Vagina (tissue), 2 donors: ENCODE data around the gene MEI1. TPM values are rescaled to one million over a fixed set of nuclear protein-coding genes. Genes with fewer than 3 reads are reported as not detected.
A peak's percentile ranks its signal among the peaks of the same experiment; 100 is the strongest.

Source experiments
- DNase-seq, 2 donors: peaks; one replicate each; pipeline ENCODE4 v3.0.0-alpha.2; 2017; ENCODE audit errors: extremely low spot score in 2 of 2
- H3K27ac ChIP-seq: fragments of 200-600 bp; sonication (generic); one replicate; pipeline ENCODE4 v1.5.1; 2019
- H3K27me3 ChIP-seq: fragments of 200-600 bp; sonication (generic); one replicate; pipeline ENCODE4 v1.5.1; 2019
- H3K36me3 ChIP-seq, 2 donors: fragments of 200-600 bp; sonication (generic); one replicate each; pipeline ENCODE4 v1.5.1; 2017 to 2019
- H3K4me1 ChIP-seq: fragments of 200-600 bp; sonication (generic); one replicate; pipeline ENCODE4 v1.5.1; 2019
- H3K4me3 ChIP-seq, 2 donors: fragments of 200-600 bp; sonication (generic); 1 replicate in 1 of 2; 2 replicates in 1 of 2; pipeline ENCODE4 v1.5.1; 2016 to 2019
- H3K9me3 ChIP-seq: fragments of 200-600 bp; sonication (generic); one replicate; pipeline ENCODE4 v1.5.1; 2019
- POLR2A ChIP-seq, 2 donors: fragments of 450-650 bp; IDR thresholded peaks; one replicate each; pipeline ENCODE4 v1.6.1; 2017; ENCODE audit warnings: antibody characterized with exemption in 2 of 2, mild to moderate bottlenecking in 2 of 2, moderate library complexity in 2 of 2
- POLR2AphosphoS5 ChIP-seq, 2 donors: sonication (generic); formaldehyde crosslinking; IDR thresholded peaks; one replicate each; pipeline ENCODE4 v1.9.0; 2017; ENCODE audit warnings: antibody characterized with exemption in 2 of 2, mild to moderate bottlenecking in 2 of 2, low read depth in 1 of 2; ENCODE audit not compliant: insufficient read depth in 1 of 2
- intact Hi-C: fragments of 100-400 bp; cut with DNase I; formaldehyde crosslinking; loops from one replicate; pipeline ENCODE4 v1.15.1; 2023
- total RNA-seq: library from RNA; depleted of rRNA; stranded (reverse); fragments of >200 nt; gene quantifications from one replicate; pipeline ENCODE4 v1.2.3, GENCODE V29; 2016
- TF ChIP-seq, protein P1 (sequence below), 3 experiments: fragments of 450-650 bp in 2 of 3; fragments of 200-600 bp in 1 of 3; sonication (generic) in 1 of 3; IDR thresholded peaks; one replicate each; pipeline ENCODE4 v1.5.1; 2017 to 2019; ENCODE audit warnings: antibody characterized with exemption in 3 of 3, mild to moderate bottlenecking in 2 of 3, moderate library complexity in 2 of 3

Gene MEI1
- 6.4 TPM for total RNA-seq

GRCh38 chr22:41699264-41700107, at the start of gene MEI1:
Gene MEI1, plus strand, starts transcription at chr22:41699503. Its CDS starts 36 bp downstream, at chr22:41699539.
- DNase-seq: no peak
- intact Hi-C loops: no loop called here

GRCh38 chr22:41650229-41650628, 49.1 kb upstream of the MEI1 start:
- no peak for TF ChIP-seq POLR2A (IDR thresholded peaks at IDR 0.05)
- no peak for TF ChIP-seq POLR2AphosphoS5 (IDR thresholded peaks at IDR 0.05; ENCODE audit: insufficient read depth in 1 of 2, low read depth in 1 of 2)
- TF ChIP-seq, protein P1, sequence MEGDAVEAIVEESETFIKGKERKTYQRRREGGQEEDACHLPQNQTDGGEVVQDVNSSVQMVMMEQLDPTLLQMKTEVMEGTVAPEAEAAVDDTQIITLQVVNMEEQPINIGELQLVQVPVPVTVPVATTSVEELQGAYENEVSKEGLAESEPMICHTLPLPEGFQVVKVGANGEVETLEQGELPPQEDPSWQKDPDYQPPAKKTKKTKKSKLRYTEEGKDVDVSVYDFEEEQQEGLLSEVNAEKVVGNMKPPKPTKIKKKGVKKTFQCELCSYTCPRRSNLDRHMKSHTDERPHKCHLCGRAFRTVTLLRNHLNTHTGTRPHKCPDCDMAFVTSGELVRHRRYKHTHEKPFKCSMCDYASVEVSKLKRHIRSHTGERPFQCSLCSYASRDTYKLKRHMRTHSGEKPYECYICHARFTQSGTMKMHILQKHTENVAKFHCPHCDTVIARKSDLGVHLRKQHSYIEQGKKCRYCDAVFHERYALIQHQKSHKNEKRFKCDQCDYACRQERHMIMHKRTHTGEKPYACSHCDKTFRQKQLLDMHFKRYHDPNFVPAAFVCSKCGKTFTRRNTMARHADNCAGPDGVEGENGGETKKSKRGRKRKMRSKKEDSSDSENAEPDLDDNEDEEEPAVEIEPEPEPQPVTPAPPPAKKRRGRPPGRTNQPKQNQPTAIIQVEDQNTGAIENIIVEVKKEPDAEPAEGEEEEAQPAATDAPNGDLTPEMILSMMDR (IDR thresholded peaks at IDR 0.05): no peak

More at GRCh38 chr22:41699264-41700107, at the start of gene MEI1:
- Histone ChIP-seq H3K4me3 (no peak within 1 kb of the TSS), H3K4me1 (peaks cover 19% of the 10 kb centered on the region), H3K27ac (no peak within 1 kb of the TSS), H3K9me3 (no peaks in the 10 kb centered on the region), H3K27me3 (no peaks in the 10 kb centered on the region), H3K36me3 (no peaks in the 10 kb centered on the region)
- TF ChIP-seq, protein P1 (IDR thresholded peaks at IDR 0.05): no peak
- TF ChIP-seq POLR2A (IDR thresholded peaks at IDR 0.05) (no peak), POLR2AphosphoS5 (IDR thresholded peaks at IDR 0.05; ENCODE audit: insufficient read depth in 1 of 2, low read depth in 1 of 2) (peak in 1 of 2 donors; percentile 61)

DNA sequence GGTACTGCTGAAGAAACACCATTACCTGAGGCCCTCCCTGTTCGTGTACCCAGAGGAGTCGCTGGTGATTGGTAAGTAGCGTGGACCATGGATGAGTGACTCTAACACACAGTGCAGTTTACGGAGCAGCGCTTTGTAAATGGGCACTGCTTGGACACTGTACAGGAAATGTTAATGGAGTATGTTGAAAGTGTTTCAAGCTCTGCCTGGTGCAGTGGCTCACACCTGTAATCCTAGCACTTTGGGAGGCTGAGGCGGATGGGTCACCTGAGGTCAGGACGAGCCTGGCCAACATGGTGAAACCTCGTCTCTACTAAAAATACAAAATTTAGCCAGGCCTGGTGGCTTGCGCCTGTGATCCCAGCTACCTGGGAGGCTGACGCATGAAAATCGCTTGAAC, 48.5 kb upstream of the MEI1 start:
- H3K4me3 ChIP-seq: no peak overlapping the region
- intact Hi-C loops: no loop called here
- TF ChIP-seq, protein P1 (IDR thresholded peaks at IDR 0.05): no peak
- TF ChIP-seq POLR2AphosphoS5 (IDR thresholded peaks at IDR 0.05; ENCODE audit: insufficient read depth in 1 of 2, low read depth in 1 of 2) (no peak), POLR2A (IDR thresholded peaks at IDR 0.05) (no peak)
- H3K27me3 ChIP-seq: no peaks in the 10 kb centered on the region
- peaks cover 7 to 86% of the 10 kb centered on the region in 2 donors for H3K36me3 ChIP-seq
- no peak overlapping the region for H3K27ac ChIP-seq
- H3K4me1 ChIP-seq: no peaks in the 10 kb centered on the region
- no peak for DNase-seq
- no peaks in the 10 kb centered on the region for H3K9me3 ChIP-seq

More at GRCh38 chr22:41650229-41650628, 49.1 kb upstream of the MEI1 start:
- H3K36me3 ChIP-seq: peaks cover 7 to 83% of the 10 kb centered on the region in 2 donors
- H3K27ac ChIP-seq: no peak overlapping the region
- no peak for DNase-seq
- intact Hi-C loops: no loop called here
- no peaks in the 10 kb centered on the region for H3K4me1 ChIP-seq
- H3K4me3 ChIP-seq: no peak overlapping the region
- no peaks in the 10 kb centered on the region for H3K27me3 ChIP-seq
- no peaks in the 10 kb centered on the region for H3K9me3 ChIP-seq

GRCh38 chr22:41654322-41654721, 45.0 kb upstream of the MEI1 start:
- H3K36me3 ChIP-seq: peaks cover 7 to 96% of the 10 kb centered on the region in 2 donors
- H3K27ac ChIP-seq: no peak overlapping the region
- intact Hi-C loops: no loop called here

More at GRCh38 chr22:41654322-41654721, 45.0 kb upstream of the MEI1 start:
- Histone ChIP-seq H3K27me3 (no peaks in the 10 kb centered on the region), H3K9me3 (no peaks in the 10 kb centered on the region), H3K4me1 (no peaks in the 10 kb centered on the region), H3K4me3 (no peak overlapping the region)
- DNase-seq: no peak
- TF ChIP-seq POLR2AphosphoS5 (IDR thresholded peaks at IDR 0.05; ENCODE audit: insufficient read depth in 1 of 2, low read depth in 1 of 2) (no peak), POLR2A (IDR thresholded peaks at IDR 0.05) (no peak)
- TF ChIP-seq, protein P1 (IDR thresholded peaks at IDR 0.05): no peak
